Cardiac fibroblast (primary cell): Measurements from ENCODE around the gene GAST.

Source experiments
- DNase-seq, 2 donors: peaks; one replicate each; pipeline versions ENCODE4 v3.0.0 to v3.0.0-alpha.2; 2010; ENCODE audit warnings: low read depth in 2 of 2
- H3K4me3 ChIP-seq, 2 donors: replicated peaks in 1 of 2; 1 replicate in 1 of 2; 2 replicates in 1 of 2; pipeline ENCODE4 v1.5.1; 2011; ENCODE audit warnings: low read depth in 2 of 2, low read length in 2 of 2, mild to moderate bottlenecking in 2 of 2, moderate library complexity in 1 of 2
- TF ChIP-seq, protein P1 (sequence below): IDR thresholded peaks from one replicate; pipeline ENCODE4 v1.5.1; 2011; ENCODE audit warnings: low read depth, mild to moderate bottlenecking, low read length, inconsistent platforms

The GAST gene

GRCh38 chr17:41728056-41728455 lies 15.9 kb downstream of the GAST start:
- H3K4me3 ChIP-seq = no peak overlapping the region
- TF ChIP-seq, protein P1, sequence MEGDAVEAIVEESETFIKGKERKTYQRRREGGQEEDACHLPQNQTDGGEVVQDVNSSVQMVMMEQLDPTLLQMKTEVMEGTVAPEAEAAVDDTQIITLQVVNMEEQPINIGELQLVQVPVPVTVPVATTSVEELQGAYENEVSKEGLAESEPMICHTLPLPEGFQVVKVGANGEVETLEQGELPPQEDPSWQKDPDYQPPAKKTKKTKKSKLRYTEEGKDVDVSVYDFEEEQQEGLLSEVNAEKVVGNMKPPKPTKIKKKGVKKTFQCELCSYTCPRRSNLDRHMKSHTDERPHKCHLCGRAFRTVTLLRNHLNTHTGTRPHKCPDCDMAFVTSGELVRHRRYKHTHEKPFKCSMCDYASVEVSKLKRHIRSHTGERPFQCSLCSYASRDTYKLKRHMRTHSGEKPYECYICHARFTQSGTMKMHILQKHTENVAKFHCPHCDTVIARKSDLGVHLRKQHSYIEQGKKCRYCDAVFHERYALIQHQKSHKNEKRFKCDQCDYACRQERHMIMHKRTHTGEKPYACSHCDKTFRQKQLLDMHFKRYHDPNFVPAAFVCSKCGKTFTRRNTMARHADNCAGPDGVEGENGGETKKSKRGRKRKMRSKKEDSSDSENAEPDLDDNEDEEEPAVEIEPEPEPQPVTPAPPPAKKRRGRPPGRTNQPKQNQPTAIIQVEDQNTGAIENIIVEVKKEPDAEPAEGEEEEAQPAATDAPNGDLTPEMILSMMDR = no peak
- DNase-seq = no peak

GRCh38 chr17:41730479-41730878 lies 18.3 kb downstream of the GAST start:
- H3K4me3 ChIP-seq = no peak overlapping the region
- no peak for DNase-seq
- TF ChIP-seq, protein P1 = no peak

- no peak overlapping the region for H3K4me3 ChIP-seq
- TF ChIP-seq, protein P1 = no peak
- no peak for DNase-seq
Measured at GRCh38 chr17:41731836-41732235, 19.7 kb downstream of the GAST start.

DNA sequence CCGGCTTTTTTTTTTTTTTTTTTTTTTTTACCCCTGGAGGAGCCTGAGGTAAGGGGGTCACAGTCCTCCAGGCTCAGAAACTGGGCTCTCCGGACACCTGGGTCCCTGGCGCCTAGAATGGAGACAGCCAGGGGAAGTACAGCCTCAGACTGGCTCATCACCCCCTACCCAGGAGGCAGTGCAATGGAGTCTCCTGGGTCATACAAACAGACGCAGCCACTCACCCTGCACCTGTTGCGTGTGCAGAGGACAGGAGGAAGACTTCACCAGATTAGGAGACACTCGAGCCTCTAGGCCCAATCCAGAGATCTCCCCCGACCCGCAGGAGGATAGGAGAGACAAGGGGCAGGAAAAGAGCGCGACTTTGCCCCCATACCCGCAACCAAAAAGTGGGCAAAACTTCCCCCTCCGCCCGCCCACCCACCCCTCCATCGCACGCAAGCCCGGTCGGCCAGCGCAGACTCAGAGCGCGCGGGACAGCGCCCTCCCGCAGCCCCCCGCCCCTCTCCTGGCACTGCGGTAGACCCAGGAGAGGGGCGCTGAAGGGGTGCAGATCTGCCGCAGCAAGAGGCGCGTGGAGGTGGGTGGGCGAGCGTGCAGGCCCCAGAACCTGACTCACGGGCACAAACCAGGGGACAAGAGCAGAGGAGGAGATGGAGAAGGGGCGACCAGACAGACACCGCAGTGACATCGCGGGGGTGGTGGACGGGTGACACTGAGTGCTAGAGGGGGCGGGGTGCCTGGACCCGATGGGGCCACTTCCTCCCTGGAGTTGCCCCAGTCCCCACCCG lies 21.4 kb downstream of the GAST start:
- DNase-seq = no peak
- peak overlapping the region in 1 of 2 donors; percentile 44 for H3K4me3 ChIP-seq
- TF ChIP-seq, protein P1 = no peak

- peak; percentile 28 to 35 for DNase-seq
- H3K4me3 ChIP-seq = peak within 1 kb of the TSS; percentile 38 to 44
- TF ChIP-seq, protein P1 = no peak
Measured at GRCh38 chr17:41734139-41734948, 22.2 kb downstream of the GAST start, which contains the start of gene HAP1. Gene HAP1, minus strand, starts transcription at chr17:41734643. Its CDS starts 9 bp downstream, at chr17:41734634.

DNA sequence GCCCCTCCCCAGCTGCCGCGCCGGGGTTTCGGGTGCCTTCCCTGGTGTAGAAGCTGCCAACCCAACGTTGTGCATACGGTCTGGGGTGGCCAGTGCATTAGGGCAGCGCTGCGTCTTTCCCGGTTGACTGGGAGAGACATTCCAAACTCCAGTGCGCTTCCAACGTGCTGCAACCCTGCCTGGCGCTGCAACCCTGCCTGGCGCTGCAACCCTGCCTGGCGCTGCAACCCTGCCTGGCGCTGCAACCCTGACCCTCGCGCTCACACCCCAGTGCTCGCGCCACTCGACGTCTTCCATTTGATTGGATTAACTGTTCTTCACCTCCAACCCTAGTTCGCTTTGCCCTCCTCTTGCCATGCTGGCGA lies 22.8 kb downstream of the GAST start:
- peak overlapping the region; percentile 38 to 44 for H3K4me3 ChIP-seq
- TF ChIP-seq, protein P1 = no peak
- DNase-seq = no peak
